GM18519 (cell line): ENCODE measurements around the gene KIRREL3.
A peak's percentile ranks its signal among the peaks of the same experiment; 100 is the strongest.

ENCODE experiments used
- ATAC-seq: cut with Tn5 transposase; IDR thresholded peaks from one replicate; pipeline ENCODE4 v1.9.1; 2021; ENCODE audit warnings: mild to moderate bottlenecking, moderate library complexity; ENCODE audit not compliant: unreplicated experiment, low FRiP score

The KIRREL3 gene

GRCh38 chr11:126918556-126918955 lies 82.0 kb downstream of the KIRREL3 start:
- ATAC-seq, result no peak

DNA sequence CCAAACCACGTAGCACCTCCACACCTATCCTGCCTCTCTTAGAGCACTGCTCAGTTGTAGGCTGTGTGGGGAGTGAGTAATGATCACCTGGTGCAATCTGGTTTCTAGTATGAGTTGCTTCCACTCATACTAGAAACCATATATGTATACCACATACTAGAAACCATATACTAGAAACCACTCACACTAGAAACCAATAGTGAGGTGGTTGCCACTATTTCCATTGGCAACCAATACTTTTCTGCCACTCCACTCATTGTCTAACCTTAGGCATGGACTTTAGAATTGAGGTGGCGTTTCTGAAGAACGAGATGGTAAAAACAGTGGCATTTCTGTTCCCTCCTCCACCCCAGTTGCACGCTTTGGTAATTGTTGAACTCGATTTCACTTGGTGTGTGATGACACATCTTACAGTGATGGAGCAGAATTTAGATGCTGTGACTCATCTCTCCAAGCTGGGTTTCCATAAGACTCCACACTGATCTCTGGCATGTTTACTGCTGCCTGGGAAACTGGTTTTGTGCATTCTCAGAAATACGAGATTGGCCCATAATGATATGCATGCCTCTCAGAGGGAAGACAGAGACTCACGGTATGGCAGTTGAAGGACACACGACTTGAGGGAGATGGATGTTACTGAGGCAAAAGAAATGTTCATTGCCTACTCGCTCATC lies 82.9 kb downstream of the KIRREL3 start:
- peak; percentile 93 for ATAC-seq

DNA sequence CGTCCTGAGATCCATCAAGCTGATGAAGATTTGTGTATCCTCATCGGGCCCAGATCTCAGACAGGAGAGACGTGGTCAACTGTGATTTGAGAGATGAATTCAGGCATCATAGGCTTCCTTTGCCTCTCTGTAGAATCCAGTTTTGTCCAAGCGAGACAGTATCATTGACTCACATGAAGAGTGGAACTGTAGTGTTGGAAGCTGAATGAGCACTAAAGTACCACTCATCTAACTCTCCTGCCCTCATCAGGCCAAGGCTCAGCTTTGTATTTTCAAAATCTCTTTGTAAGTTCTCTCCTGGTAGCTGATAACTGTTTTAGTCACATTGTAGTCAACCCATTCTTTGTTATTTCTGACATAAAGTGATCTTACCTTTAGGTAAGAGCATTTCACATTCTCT lies 85.1 kb downstream of the KIRREL3 start:
- no peak for ATAC-seq

DNA sequence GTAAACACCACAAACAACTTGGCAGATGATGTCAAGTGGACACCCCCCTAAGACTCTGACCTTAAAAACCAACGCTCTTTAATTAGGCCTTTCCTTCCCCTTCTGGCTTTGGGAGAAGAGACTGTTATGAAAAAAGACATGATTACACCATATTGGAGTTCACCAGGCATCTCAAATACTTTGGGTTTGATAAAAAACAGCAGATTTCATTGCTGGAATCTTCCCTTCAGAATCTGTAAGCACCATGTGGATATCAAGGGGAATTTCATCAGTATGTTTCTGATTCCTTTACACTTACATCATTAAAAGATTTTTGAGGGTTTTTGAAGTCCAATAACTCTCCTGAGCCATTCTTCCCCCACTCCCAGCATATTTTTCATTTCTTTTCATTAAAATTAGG lies 85.6 kb downstream of the KIRREL3 start:
- no peak for ATAC-seq

DNA sequence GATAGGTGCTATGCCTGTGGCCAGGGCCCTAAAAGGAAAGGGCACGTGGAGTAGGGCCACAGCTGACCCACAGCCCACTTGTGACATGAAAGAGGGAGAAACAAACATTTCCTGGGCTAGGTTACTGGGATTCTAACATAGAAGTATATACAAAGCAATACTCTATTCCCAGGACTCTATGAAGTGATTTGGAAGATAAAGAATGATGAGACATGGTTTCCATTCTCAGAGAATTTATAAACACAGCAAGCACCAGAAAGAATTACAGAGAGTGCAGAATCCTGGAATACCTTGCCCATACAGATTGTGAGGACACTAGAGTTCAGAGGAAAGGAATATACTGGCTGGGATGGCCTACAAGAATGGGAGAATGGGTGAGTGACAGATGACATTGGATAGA lies 86.4 kb downstream of the KIRREL3 start:
- no peak for ATAC-seq

GRCh38 chr11:126904520-126904919 lies 96.0 kb downstream of the KIRREL3 start:
- ATAC-seq, result no peak

GRCh38 chr11:126901783-126902182 lies 98.8 kb downstream of the KIRREL3 start:
- ATAC-seq, result no peak

GRCh38 chr11:126899961-126900748 lies 100.4 kb downstream of the KIRREL3 start:
- ATAC-seq, result no peak

DNA sequence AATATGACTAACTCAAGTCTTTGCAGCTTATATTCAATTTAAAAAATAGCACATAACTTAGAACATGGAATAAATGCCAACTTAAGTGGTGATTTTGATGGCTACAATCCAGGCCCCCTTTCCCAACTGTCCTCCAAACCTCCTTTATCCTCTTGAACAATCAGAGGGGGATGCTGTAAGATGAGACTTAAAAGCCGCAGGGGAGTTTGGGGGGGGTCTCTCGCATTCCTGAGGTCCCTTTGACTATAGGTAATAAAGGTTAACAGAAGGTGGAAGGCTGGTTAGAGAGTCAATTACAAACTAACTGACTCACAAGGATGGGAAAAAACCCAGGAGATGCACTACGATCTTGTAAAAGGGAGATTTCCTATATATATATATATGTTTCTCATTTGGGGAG lies 101.8 kb downstream of the KIRREL3 start:
- ATAC-seq, result no peak

DNA sequence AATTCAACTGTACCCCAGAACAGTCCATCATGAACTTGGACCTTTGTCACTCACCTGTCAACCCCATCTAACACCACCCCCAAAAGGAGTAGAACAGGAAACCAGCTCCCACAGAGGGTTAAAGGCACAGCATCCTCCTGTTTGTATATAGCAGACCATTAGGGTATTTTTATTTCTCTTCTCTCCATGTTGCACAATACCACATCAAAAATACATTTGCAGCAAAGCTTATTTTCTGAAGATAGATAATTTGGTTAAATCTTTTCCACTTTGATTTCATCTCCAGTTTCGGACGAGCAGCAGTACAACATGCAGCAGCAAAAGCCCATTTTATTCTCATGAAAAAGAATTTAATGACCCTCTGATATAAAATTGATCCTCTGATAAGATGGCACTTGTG lies 103.1 kb downstream of the KIRREL3 start:
- ATAC-seq, result no peak

GRCh38 chr11:126896025-126896424 lies 104.5 kb downstream of the KIRREL3 start:
- no peak for ATAC-seq

- ATAC-seq, result no peak
Observed at GRCh38 chr11:126893796-126894195, 106.8 kb downstream of the KIRREL3 start.

GRCh38 chr11:126892756-126893155 lies 107.8 kb downstream of the KIRREL3 start:
- no peak for ATAC-seq

- no peak for ATAC-seq
Observed at GRCh38 chr11:126891556-126892217, 108.9 kb downstream of the KIRREL3 start.

GRCh38 chr11:126890561-126890960 lies 110.0 kb downstream of the KIRREL3 start:
- no peak for ATAC-seq

GRCh38 chr11:126888115-126888712 lies 112.4 kb downstream of the KIRREL3 start:
- no peak for ATAC-seq

- no peak for ATAC-seq
Observed at GRCh38 chr11:126886636-126887035, 113.9 kb downstream of the KIRREL3 start.

DNA sequence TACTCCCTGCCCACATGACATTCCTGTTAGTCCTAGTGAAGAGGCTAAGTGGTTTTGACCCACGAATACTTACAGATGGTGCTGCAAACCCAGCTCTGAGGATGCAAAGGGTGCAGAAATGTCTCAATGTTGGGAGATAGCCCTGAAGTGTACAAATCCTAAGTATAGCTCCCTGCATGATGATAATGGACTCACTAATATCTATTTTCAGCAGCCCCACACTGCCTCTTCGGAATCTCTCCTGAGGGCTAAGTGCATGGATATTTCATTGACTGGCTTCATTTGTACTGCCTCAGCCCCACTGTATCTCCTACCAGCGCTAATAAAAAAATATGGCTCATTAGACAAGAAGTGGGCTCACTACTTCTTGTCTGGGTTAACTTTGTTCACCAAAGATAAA lies 114.5 kb downstream of the KIRREL3 start:
- ATAC-seq, result no peak

DNA sequence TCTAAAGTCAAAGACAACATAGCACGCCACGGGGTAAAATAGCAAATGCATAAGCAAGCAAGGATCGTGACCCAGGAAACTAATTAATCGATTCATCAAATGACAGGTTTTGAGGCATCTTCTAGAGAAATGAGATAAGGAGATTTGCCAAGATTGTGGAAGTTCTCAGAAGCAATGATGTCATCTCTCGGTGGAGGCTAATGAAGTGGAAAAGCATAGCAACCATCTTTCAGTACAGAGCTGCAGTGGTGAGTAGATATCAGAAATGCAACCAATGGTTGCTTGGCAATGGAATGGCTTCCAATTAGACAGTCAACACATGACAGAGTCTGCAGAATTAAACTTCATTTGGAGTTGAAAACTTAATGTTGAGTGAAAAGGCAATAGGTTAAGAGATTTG lies 116.0 kb downstream of the KIRREL3 start:
- no peak for ATAC-seq

DNA sequence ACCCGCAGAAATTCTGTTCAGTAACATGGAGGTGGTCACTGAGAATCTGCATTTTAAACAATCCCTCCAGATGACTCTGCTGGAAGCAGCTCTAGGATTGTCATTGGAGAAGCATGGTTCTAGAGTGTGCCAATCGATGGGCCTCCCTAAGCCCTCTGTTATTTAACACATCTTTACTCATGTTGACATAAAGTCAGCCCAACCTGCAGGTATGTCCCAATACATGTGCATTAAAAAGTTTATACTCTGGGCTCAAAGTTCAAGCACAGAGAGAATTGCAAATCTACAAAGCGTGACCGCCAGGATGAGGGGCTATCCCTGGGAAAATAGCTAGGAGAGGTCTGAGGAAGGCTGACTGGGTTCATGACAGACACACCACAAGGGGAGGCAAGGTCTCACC lies 116.4 kb downstream of the KIRREL3 start:
- no peak for ATAC-seq

DNA sequence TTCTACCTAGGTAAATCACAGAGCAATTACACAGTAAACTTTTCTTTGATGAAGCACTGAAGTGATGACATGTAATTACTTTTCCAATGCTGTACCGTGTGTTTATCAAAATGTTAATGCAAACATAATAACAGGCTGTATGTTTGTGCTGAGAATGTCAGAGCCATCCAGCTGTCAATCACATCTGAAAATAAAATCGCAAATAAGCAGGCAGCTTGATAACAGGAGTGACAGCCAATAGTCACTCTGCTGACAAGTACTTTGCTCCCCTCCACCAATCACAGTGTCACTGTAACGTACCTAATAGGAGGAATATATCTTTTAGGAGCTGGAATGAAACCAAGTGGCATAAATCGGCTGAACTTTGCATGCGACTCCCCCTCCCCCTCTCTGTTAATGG lies 119.7 kb downstream of the KIRREL3 start:
- ATAC-seq, result no peak
